ENCODE measurements around the gene VPS8. TPM values are rescaled to one million over a fixed set of nuclear protein-coding genes. Genes with fewer than 3 reads are reported as not detected.

Gene VPS8
- total RNA-seq, 1 donor from 2014 or later: 56.9 TPM

GRCh38 chr3:185075547-185075946, 263.6 kb downstream of the VPS8 start:
- DNase-seq (ENCODE audit: low read depth) (no peak), FAIRE-seq (no peak)
- H3K27me3 ChIP-seq (ENCODE audit: control insufficient read depth, insufficient read depth, low read length): no peaks in the 10 kb centered on the region
- TF ChIP-seq, protein P1, sequence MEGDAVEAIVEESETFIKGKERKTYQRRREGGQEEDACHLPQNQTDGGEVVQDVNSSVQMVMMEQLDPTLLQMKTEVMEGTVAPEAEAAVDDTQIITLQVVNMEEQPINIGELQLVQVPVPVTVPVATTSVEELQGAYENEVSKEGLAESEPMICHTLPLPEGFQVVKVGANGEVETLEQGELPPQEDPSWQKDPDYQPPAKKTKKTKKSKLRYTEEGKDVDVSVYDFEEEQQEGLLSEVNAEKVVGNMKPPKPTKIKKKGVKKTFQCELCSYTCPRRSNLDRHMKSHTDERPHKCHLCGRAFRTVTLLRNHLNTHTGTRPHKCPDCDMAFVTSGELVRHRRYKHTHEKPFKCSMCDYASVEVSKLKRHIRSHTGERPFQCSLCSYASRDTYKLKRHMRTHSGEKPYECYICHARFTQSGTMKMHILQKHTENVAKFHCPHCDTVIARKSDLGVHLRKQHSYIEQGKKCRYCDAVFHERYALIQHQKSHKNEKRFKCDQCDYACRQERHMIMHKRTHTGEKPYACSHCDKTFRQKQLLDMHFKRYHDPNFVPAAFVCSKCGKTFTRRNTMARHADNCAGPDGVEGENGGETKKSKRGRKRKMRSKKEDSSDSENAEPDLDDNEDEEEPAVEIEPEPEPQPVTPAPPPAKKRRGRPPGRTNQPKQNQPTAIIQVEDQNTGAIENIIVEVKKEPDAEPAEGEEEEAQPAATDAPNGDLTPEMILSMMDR (IDR thresholded peaks at IDR 0.05; ENCODE audit: insufficient read depth, low read length, severe bottlenecking): no peak
- H3K4me3 ChIP-seq (ENCODE audit: low read depth, low read length): no peak overlapping the region
- H3K36me3 ChIP-seq (ENCODE audit: control insufficient read depth, insufficient read depth, low read length): no peaks in the 10 kb centered on the region

DNA sequence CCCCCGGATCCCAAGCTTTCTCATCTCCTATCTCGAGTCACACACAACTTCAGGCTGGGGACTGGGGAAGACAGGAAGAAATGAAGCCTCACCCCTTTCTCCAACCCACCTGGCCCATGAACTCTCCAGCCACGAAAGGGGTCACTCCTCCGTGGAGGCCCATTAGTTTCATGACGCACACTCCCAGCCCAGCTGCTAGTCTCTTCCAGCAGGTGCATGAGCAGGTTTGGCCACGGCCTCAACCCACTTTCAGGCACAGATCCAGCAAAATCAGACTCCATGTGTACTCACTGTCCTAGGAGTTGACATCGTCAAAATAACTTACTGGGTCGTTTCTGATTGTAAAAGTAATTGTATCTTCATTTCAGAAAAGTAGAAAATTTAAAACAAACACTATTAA, 264.3 kb downstream of the VPS8 start:
- Histone ChIP-seq H3K36me3 (ENCODE audit: control insufficient read depth, insufficient read depth, low read length) (no peaks in the 10 kb centered on the region), H3K27me3 (ENCODE audit: control insufficient read depth, insufficient read depth, low read length) (no peaks in the 10 kb centered on the region), H3K4me3 (ENCODE audit: low read depth, low read length) (no peak overlapping the region)
- no peak for DNase-seq (ENCODE audit: low read depth)
- TF ChIP-seq, protein P1 (IDR thresholded peaks at IDR 0.05; ENCODE audit: insufficient read depth, low read length, severe bottlenecking): no peak
- no peak for FAIRE-seq

DNA sequence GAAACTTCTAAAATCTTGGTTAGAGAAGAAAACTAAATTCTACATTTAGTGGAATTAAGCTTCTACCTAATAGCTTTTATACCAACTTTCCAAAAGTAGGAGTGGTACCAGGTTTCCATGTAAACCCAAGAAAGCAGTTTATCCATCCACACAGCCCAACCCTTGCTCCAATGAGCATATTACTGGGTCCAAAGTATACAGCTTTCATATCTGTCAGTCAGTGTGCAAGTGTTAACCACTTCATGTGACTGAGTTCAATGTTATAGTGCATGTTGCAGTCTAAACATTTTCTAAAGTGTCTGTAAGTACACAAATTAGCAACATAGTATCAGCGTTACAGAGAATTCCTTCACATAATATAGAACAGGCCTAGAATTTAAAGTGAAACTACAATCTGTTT, 267.7 kb downstream of the VPS8 start:
- TF ChIP-seq, protein P1 (IDR thresholded peaks at IDR 0.05; ENCODE audit: insufficient read depth, low read length, severe bottlenecking): no peak
- no peak for FAIRE-seq
- Histone ChIP-seq H3K27me3 (ENCODE audit: control insufficient read depth, insufficient read depth, low read length) (no peaks in the 10 kb centered on the region), H3K4me3 (ENCODE audit: low read depth, low read length) (no peak overlapping the region), H3K36me3 (ENCODE audit: control insufficient read depth, insufficient read depth, low read length) (no peaks in the 10 kb centered on the region)
- DNase-seq (ENCODE audit: low read depth): no peak

DNA sequence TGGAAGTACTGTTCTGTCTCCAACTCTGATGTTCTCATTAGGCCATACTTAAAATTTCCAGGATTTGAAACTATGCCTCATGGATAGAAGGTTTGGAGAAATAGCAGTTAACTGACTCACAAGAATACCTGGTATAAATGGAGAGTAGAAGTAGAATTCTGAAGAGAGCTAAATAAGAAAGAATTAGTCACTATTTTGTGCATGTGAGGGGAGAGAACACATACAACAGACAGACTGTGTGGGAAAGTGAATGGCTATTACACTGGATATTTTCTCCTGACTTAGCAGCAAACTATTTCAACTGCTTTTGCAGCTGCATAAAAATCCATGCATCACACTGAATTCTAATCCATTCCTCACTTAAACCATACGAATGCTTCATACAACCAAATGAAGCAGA, 269.6 kb downstream of the VPS8 start:
- Histone ChIP-seq H3K27me3 (ENCODE audit: control insufficient read depth, insufficient read depth, low read length) (no peaks in the 10 kb centered on the region), H3K36me3 (ENCODE audit: control insufficient read depth, insufficient read depth, low read length) (no peaks in the 10 kb centered on the region), H3K4me3 (ENCODE audit: low read depth, low read length) (no peak overlapping the region)
- TF ChIP-seq, protein P1 (IDR thresholded peaks at IDR 0.05; ENCODE audit: insufficient read depth, low read length, severe bottlenecking): no peak
- FAIRE-seq (no peak), DNase-seq (ENCODE audit: low read depth) (no peak)

DNA sequence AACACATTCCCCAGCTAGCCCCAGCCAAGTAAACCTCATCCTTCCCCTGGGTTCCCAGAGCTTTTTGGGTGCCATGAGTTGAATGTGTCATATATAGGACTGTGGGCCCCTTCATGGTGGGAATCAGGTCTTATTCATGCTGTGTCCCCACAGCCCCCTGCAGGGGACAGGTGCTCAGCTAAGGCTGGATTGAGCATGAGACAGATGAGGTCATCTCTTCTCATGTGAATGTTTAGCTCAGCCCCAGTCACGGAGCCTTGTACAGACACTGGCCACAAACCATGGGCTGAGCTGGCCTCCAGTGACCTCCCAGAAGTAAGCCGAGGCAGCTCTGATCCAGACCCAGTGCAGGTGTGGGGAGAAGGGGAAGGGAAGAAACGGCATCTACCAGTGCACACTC, 270.2 kb downstream of the VPS8 start:
- Histone ChIP-seq H3K27me3 (ENCODE audit: control insufficient read depth, insufficient read depth, low read length) (no peaks in the 10 kb centered on the region), H3K4me3 (ENCODE audit: low read depth, low read length) (no peak overlapping the region), H3K36me3 (ENCODE audit: control insufficient read depth, insufficient read depth, low read length) (no peaks in the 10 kb centered on the region)
- DNase-seq (ENCODE audit: low read depth) (no peak), FAIRE-seq (peak; percentile 68)
- TF ChIP-seq, protein P1 (IDR thresholded peaks at IDR 0.05; ENCODE audit: insufficient read depth, low read length, severe bottlenecking): no peak

- FAIRE-seq (no peak), DNase-seq (ENCODE audit: low read depth) (no peak)
- TF ChIP-seq, protein P1 (IDR thresholded peaks at IDR 0.05; ENCODE audit: insufficient read depth, low read length, severe bottlenecking): no peak
- Histone ChIP-seq H3K36me3 (ENCODE audit: control insufficient read depth, insufficient read depth, low read length) (no peaks in the 10 kb centered on the region), H3K27me3 (ENCODE audit: control insufficient read depth, insufficient read depth, low read length) (no peaks in the 10 kb centered on the region), H3K4me3 (ENCODE audit: low read depth, low read length) (no peak overlapping the region)
Measured at GRCh38 chr3:185082829-185083228, 270.9 kb downstream of the VPS8 start.
